Spleen (tissue), 11 donors: ENCODE measurements around the gene MAN2A2. TPM values are rescaled to one million over a fixed set of nuclear protein-coding genes. Genes with fewer than 3 reads are reported as not detected.
A peak's percentile ranks its signal among the peaks of the same experiment; 100 is the strongest.
"Not testable (repeated sequence)": the region's sequence is repeated elsewhere in the genome, so short reads cannot be mapped to it uniquely, and the experiment has no call there.

Source experiments
- DNase-seq: peaks from one replicate; pipeline ENCODE4 v3.0.0-alpha.2; 2020
- H3K27ac ChIP-seq, 8 donors: fragments of 200-600 bp; sonication (generic) in 7 of 8; 1 replicate in 4 of 8; 2 replicates in 4 of 8; pipeline versions ENCODE4 v1.5.0 to v1.8.0; 2016 to 2021; ENCODE audit warnings: inconsistent platforms in 4 of 8, mild to moderate bottlenecking in 4 of 8, moderate library complexity in 1 of 8
- H3K27me3 ChIP-seq, 7 donors: fragments of 200-600 bp; sonication (generic) in 6 of 7; replicated peaks in 1 of 7; 1 replicate in 4 of 7; 2 replicates in 3 of 7; pipeline versions ENCODE4 v1.5.0 to v1.8.0; 2016 to 2021; ENCODE audit warnings: inconsistent platforms in 3 of 7, mild to moderate bottlenecking in 1 of 7
- H3K36me3 ChIP-seq, 6 donors: fragments of 200-600 bp; sonication (generic) in 5 of 6; 1 replicate in 4 of 6; 2 replicates in 2 of 6; pipeline versions ENCODE4 v1.5.0 to v1.8.0; 2016 to 2021; ENCODE audit warnings: inconsistent platforms in 2 of 6
- H3K4me1 ChIP-seq, 6 donors: fragments of 200-600 bp; sonication (generic) in 5 of 6; 1 replicate in 3 of 6; 2 replicates in 3 of 6; pipeline versions ENCODE4 v1.5.0 to v1.8.0; 2016 to 2021; ENCODE audit warnings: inconsistent platforms in 3 of 6
- H3K4me3 ChIP-seq, 8 donors: fragments of 200-600 bp; sonication (generic) in 7 of 8; 1 replicate in 4 of 8; 2 replicates in 4 of 8; pipeline versions ENCODE4 v1.5.0 to v1.8.0; 2016 to 2021; ENCODE audit warnings: inconsistent platforms in 4 of 8, mild to moderate bottlenecking in 4 of 8, moderate library complexity in 2 of 8
- H3K9me3 ChIP-seq, 8 donors: fragments of 200-600 bp; sonication (generic) in 7 of 8; 1 replicate in 4 of 8; 2 replicates in 4 of 8; pipeline versions ENCODE4 v1.5.0 to v1.8.0; 2016 to 2021; ENCODE audit warnings: inconsistent platforms in 4 of 8
- POLR2A ChIP-seq, 3 donors: fragments of 450-650 bp; IDR thresholded peaks; one replicate each; pipeline ENCODE4 v1.5.1; 2017; ENCODE audit warnings: antibody characterized with exemption in 3 of 3, mild to moderate bottlenecking in 1 of 3
- POLR2AphosphoS5 ChIP-seq, 3 donors: sonication (generic); formaldehyde crosslinking; IDR thresholded peaks; one replicate each; pipeline ENCODE4 v1.5.1; 2017; ENCODE audit warnings: antibody characterized with exemption in 3 of 3
- WGBS, 5 donors: extraction: QIAGEN DNeasy Blood & Tissue Kit in 3 of 5; methylation state at CpG; one replicate each; pipeline versions ENCODE4 v1.1.5 to v1.1.7; 2013 to 2018; 5-methylcytosine and 5-hydroxymethylcytosine counted together
- intact Hi-C: fragments of 100-400 bp; cut with DNase I; formaldehyde crosslinking; loops from one replicate; pipeline ENCODE4 v1.15.0; 2023; ENCODE audit warnings: low total_unique reads
- polyA plus RNA-seq, 3 donors: library from polyadenylated mRNA; stranded (reverse); fragments of 200-250 nt; gene quantifications; one replicate each; pipeline ENCODE4 v1.2.1, GENCODE V29; 2013
- total RNA-seq, 7 donors: library from RNA; depleted of rRNA in 3 of 7; stranded (reverse); fragments of >200 nt in 3 of 7; fragmentation: NEBNext Ultra II Directional in 4 of 7; extraction: Animal tissue kit (Norgen Biotek cat#: 25700) in 4 of 7; gene quantifications; one replicate each; pipeline versions ENCODE4 v1.1.0 to v1.2.1, GENCODE V29; 2016 to 2021
- TF ChIP-seq, protein P1 (sequence below), 11 experiments: fragments of 200-600 bp in 7 of 11; fragments of 450-650 bp in 4 of 11; sonication (generic) in 4 of 11; IDR thresholded peaks in 8 of 11; conservative IDR thresholded peaks in 3 of 11; 1 replicate in 7 of 11; 2 replicates in 4 of 11; pipeline versions ENCODE4 v1.4.0 to v1.8.0; 2016 to 2021; ENCODE audit warnings: antibody characterized with exemption in 11 of 11, inconsistent platforms in 4 of 11, mild to moderate bottlenecking in 1 of 11
- donor health status: healthy with polysubstance abuse.
- donor health status: DM: no; HTN: no; CAD: no; lungs with moderate emphysema.
- donor health status: DM: no; HTN: no; CAD: no.
- donor health status: Bipolar disorder and iron deficiency.
- donor health status: healthy.
- donor health status: DM: no; HTN: no; CAD: no.
- donor health status: DM: yes; HTN: yes; CAD: no.

MAN2A2 gene
- total and polyA plus RNA-seq, 10 donors: 13.7 to 167 (median 110) TPM

DNA sequence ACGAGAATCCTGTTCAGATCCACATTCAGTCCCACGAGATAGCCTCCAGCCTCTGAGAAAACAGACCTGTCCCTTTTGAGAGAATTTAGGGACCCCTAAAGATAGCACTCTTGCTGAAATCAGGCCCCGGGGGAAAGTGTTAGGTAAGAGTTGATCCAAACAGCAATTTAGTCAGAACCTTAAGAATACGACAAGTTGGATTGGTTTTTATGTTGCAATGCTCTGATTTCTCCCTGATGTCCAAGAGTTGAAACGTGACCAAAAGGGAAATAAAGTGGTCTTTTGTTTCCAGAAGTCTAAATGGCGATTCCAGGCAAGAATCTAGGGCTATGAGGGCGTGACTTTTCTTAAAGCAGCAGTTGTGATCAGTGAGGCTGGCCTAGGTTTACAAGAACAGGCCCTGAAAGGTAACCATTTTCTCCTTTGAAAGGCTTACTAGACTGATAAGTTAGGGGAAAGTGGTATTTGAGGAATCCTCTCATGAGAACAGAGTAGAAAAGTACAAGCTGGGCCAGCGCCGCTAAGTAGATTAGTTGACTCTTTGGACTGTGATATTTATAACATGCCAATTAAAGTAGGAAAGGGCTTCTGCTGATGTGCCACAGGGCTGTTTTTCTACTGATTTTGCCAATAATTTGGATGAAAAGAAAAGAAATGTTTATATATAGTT, 4.9 kb downstream of the MAN2A2 start:
- WGBS, 5 donors: 83 to 92% (median 87%) methylated on average over 9 of the region's 9 CpGs
- H3K27me3 ChIP-seq: no peaks in the 10 kb centered on the region
- H3K4me1 ChIP-seq: peaks cover 9 to 68% (median 16%) of the 10 kb centered on the region in 6 donors
- no peak overlapping the region for H3K4me3 ChIP-seq
- intact Hi-C loops: no loop called here
- peaks cover 11 to 86% (median 82%) of the 10 kb centered on the region in 6 donors for H3K36me3 ChIP-seq
- no peak overlapping the region for H3K27ac ChIP-seq
- no peak for DNase-seq
- TF ChIP-seq POLR2AphosphoS5 (IDR thresholded peaks at IDR 0.05) (no peak), POLR2A (IDR thresholded peaks at IDR 0.05) (no peak)
- TF ChIP-seq, protein P1, sequence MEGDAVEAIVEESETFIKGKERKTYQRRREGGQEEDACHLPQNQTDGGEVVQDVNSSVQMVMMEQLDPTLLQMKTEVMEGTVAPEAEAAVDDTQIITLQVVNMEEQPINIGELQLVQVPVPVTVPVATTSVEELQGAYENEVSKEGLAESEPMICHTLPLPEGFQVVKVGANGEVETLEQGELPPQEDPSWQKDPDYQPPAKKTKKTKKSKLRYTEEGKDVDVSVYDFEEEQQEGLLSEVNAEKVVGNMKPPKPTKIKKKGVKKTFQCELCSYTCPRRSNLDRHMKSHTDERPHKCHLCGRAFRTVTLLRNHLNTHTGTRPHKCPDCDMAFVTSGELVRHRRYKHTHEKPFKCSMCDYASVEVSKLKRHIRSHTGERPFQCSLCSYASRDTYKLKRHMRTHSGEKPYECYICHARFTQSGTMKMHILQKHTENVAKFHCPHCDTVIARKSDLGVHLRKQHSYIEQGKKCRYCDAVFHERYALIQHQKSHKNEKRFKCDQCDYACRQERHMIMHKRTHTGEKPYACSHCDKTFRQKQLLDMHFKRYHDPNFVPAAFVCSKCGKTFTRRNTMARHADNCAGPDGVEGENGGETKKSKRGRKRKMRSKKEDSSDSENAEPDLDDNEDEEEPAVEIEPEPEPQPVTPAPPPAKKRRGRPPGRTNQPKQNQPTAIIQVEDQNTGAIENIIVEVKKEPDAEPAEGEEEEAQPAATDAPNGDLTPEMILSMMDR (IDR thresholded peaks at IDR 0.05 in 8 of 11, conservative IDR thresholded peaks at IDR 0.05 in 3 of 11): no peak
- H3K9me3 ChIP-seq: no peaks in the 10 kb centered on the region

DNA sequence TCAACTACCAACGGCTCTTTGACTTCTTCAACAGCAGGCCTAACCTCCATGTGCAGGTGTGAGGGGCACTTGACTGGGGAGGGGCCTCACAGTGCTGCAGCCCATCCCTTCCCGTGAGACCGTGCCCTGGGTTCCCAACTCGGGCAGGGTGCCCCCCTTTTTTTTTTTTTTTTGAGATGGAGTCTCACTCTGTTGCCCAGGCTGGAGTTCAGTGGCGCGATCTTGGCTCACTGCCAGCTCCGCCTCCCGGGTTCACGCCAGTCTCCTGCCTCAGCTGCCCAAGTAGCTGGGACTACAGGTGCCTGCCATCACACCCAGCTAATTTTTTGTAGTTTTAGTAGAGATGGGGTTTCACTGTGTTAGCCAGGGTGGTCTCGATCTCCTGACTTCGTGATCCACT, 6.3 kb downstream of the MAN2A2 start:
- intact Hi-C loops, H3K4me3 ChIP-seq, H3K27me3 ChIP-seq, H3K27ac ChIP-seq, H3K9me3 ChIP-seq: not testable (repeated sequence)
- Histone ChIP-seq H3K4me1 (peaks cover 0 to 68% (median 11%) of the 10 kb centered on the region in 6 donors), H3K36me3 (peaks cover 17 to 100% (median 96%) of the 10 kb centered on the region in 6 donors)
- WGBS, 5 donors: 84 to 96% (median 92%) methylated on average over 11 of the region's 11 CpGs
- DNase-seq: peak; percentile 29

DNA sequence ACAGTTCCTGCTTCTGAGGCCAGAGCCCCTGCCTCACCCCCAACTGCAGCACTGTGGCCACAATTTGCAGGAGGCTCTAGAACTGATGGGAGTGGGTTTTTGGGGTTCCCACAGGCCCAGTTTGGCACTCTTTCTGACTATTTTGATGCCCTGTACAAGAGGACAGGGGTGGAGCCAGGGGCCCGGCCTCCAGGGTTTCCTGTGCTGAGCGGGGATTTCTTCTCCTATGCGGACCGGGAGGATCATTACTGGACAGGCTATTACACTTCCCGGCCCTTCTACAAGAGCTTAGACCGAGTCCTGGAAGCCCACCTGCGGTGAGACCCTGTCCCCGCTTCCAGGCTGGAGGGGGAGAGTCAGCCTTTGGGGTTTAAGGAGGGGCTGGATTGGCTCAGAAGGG, 6.9 kb downstream of the MAN2A2 start:
- peaks cover 17 to 100% (median 98%) of the 10 kb centered on the region in 6 donors for H3K36me3 ChIP-seq
- intact Hi-C loops: no loop called here
- peaks cover 0 to 68% (median 14%) of the 10 kb centered on the region in 6 donors for H3K4me1 ChIP-seq
- WGBS, 5 donors: 81 to 91% (median 88%) methylated on average over 8 of the region's 8 CpGs
- peak overlapping the region in 3 of 8 donors; percentile 24 to 30 (median 24) for H3K27ac ChIP-seq
- no peaks in the 10 kb centered on the region for H3K9me3 ChIP-seq
- H3K27me3 ChIP-seq: no peaks in the 10 kb centered on the region
- TF ChIP-seq POLR2A (IDR thresholded peaks at IDR 0.05): no peak
- TF ChIP-seq, protein P1 (IDR thresholded peaks at IDR 0.05 in 8 of 11, conservative IDR thresholded peaks at IDR 0.05 in 3 of 11): no peak
- TF ChIP-seq POLR2AphosphoS5 (IDR thresholded peaks at IDR 0.05): no peak
- DNase-seq: peak; percentile 72
- no peak overlapping the region for H3K4me3 ChIP-seq

DNA sequence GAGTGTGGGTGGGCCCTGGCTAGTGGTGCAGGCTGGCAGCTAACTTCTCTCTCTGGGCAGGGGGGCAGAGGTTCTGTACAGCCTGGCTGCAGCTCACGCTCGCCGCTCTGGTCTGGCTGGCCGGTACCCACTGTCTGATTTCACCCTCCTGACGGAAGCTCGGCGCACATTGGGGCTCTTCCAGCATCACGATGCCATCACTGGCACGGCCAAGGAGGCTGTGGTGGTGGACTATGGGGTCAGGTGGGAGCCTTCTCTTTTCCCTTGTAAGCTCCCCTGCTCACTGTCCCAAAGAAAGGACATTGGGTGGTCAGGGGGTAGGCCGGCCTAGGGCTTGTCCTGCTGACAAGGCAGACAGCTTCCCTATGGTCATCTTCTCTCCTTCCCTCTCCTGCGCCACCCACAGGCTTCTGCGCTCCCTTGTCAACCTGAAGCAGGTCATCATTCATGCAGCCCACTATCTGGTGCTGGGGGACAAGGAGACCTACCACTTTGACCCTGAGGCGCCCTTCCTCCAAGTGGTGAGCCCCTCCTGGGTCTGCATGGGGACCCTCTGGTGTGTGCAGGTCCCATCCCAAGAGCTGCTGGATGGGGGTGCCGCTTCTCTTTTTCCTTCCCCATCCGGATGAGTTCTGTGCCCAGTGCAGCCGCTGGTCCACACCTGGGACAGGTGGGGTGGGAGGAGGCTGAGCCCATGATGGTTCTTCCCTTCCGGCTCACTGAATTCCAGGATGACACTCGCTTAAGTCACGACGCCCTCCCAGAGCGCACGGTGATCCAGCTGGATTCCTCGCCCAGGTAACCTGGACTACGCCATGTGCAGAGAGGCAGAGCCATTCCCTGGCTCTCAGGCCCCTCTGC, 7.6 kb downstream of the MAN2A2 start:
- H3K4me3 ChIP-seq: no peak overlapping the region
- H3K36me3 ChIP-seq: peaks cover 17 to 100% (median 99%) of the 10 kb centered on the region in 6 donors
- H3K27ac ChIP-seq: peak overlapping the region in 3 of 8 donors; percentile 24 to 30 (median 24)
- no peaks in the 10 kb centered on the region for H3K27me3 ChIP-seq
- intact Hi-C loops: no loop called here
- WGBS, 5 donors: 96% methylated on average over 15 to 24 of the region's 24 CpGs
- TF ChIP-seq POLR2AphosphoS5 (IDR thresholded peaks at IDR 0.05): peak in 1 of 3 donors; percentile 50
- TF ChIP-seq, protein P1 (IDR thresholded peaks at IDR 0.05 in 8 of 11, conservative IDR thresholded peaks at IDR 0.05 in 3 of 11): no peak
- H3K9me3 ChIP-seq: no peaks in the 10 kb centered on the region
- peak; percentile 62 for DNase-seq
- H3K4me1 ChIP-seq: peaks cover 0 to 68% (median 17%) of the 10 kb centered on the region in 6 donors
